ENCODE data around the gene SEPTIN12. TPM values are rescaled to one million over a fixed set of nuclear protein-coding genes. Genes with fewer than 3 reads are reported as not detected.
"Not testable (repeated sequence)": the region's sequence is repeated elsewhere in the genome, so short reads cannot be mapped to it uniquely, and the experiment has no call there.

SEPTIN12 gene
- total RNA-seq, 1 donor from 2014 or later = not detected

GRCh38 chr16:4802659-4803287, 14.6 kb upstream of the SEPTIN12 start:
- DNase-seq = peak; percentile 66

GRCh38 chr16:4801962-4802658, 14.0 kb upstream of the SEPTIN12 start, which contains the start of gene ROGDI:
TSS of gene ROGDI (minus strand) at chr16:4802633. CDS start at chr16:4802571, 62 bp downstream.
- DNase-seq = no peak

GRCh38 chr16:4801051-4801961, 13.2 kb upstream of the SEPTIN12 start:
- DNase-seq = no peak

- no peak for DNase-seq
Observed at GRCh38 chr16:4800290-4801041, 12.3 kb upstream of the SEPTIN12 start.

GRCh38 chr16:4799171-4799855, 11.2 kb upstream of the SEPTIN12 start:
- DNase-seq = no peak

- DNase-seq = no peak
Observed at GRCh38 chr16:4798456-4798855, 10.3 kb upstream of the SEPTIN12 start.

GRCh38 chr16:4797805-4798252, 9.7 kb upstream of the SEPTIN12 start:
- DNase-seq = no peak

- no peak for DNase-seq
Observed at GRCh38 chr16:4796982-4797804, 9.0 kb upstream of the SEPTIN12 start.

GRCh38 chr16:4795828-4796572, 7.9 kb upstream of the SEPTIN12 start:
- no peak for DNase-seq

GRCh38 chr16:4795181-4795827, 7.2 kb upstream of the SEPTIN12 start, which contains the start of gene SMIM22:
TSS of gene SMIM22 (plus strand) at chr16:4795369. CDS start at chr16:4795735, 366 bp downstream.
- DNase-seq = no peak

- DNase-seq = no peak
Observed at GRCh38 chr16:4792951-4793513, 4.9 kb upstream of the SEPTIN12 start.

- DNase-seq = no peak
Observed at GRCh38 chr16:4790871-4791270, 2.7 kb upstream of the SEPTIN12 start.

- no peak for DNase-seq
Observed at GRCh38 chr16:4790261-4790660, 2.1 kb upstream of the SEPTIN12 start.

- no peak for DNase-seq
Observed at GRCh38 chr16:4788910-4789309, 765 bp upstream of the SEPTIN12 start.

GRCh38 chr16:4788489-4788889, 344 bp upstream of the SEPTIN12 start:
- DNase-seq = no peak

GRCh38 chr16:4787068-4787467, 1.1 kb downstream of the SEPTIN12 start:
- DNase-seq = no peak

- DNase-seq = no peak
Observed at GRCh38 chr16:4785758-4786433, 2.2 kb downstream of the SEPTIN12 start.

- DNase-seq = not testable (repeated sequence)
Observed at GRCh38 chr16:4784444-4784987, 3.6 kb downstream of the SEPTIN12 start.
